Gastrocnemius medialis (tissue), 4 donors: ENCODE measurements around the gene HAUS7.

Experiments
- CTCF ChIP-seq, 5 experiments: fragments of 450-650 bp in 3 of 5; fragments of 200-600 bp in 2 of 5; sonication (generic) in 2 of 5; IDR thresholded peaks in 4 of 5; conservative IDR thresholded peaks in 1 of 5; 1 replicate in 4 of 5; 2 replicates in 1 of 5; pipeline ENCODE4 v1.5.1; 2016 to 2019; ENCODE audit warnings: antibody characterized with exemption in 5 of 5, mild to moderate bottlenecking in 3 of 5, moderate library complexity in 3 of 5
- POLR2A ChIP-seq, 2 donors: fragments of 450-650 bp; IDR thresholded peaks; one replicate each; pipeline ENCODE4 v1.6.1; 2017; ENCODE audit warnings: antibody characterized with exemption in 2 of 2, mild to moderate bottlenecking in 2 of 2, moderate library complexity in 2 of 2

- no peak for TF ChIP-seq CTCF (IDR thresholded peaks at IDR 0.05 in 4 of 5, conservative IDR thresholded peaks at IDR 0.05 in 1 of 5)
- no peak for TF ChIP-seq POLR2A (IDR thresholded peaks at IDR 0.05)
Observed at GRCh38 chrX:153517423-153517822, 47.0 kb upstream of the HAUS7 start, which contains the start of gene ATP2B3.
